ENCODE data around the gene ACAD10.
"Not testable (repeated sequence)": the region's sequence is repeated elsewhere in the genome, so short reads cannot be mapped to it uniquely, and the experiment has no call there.

ACAD10 gene

DNA sequence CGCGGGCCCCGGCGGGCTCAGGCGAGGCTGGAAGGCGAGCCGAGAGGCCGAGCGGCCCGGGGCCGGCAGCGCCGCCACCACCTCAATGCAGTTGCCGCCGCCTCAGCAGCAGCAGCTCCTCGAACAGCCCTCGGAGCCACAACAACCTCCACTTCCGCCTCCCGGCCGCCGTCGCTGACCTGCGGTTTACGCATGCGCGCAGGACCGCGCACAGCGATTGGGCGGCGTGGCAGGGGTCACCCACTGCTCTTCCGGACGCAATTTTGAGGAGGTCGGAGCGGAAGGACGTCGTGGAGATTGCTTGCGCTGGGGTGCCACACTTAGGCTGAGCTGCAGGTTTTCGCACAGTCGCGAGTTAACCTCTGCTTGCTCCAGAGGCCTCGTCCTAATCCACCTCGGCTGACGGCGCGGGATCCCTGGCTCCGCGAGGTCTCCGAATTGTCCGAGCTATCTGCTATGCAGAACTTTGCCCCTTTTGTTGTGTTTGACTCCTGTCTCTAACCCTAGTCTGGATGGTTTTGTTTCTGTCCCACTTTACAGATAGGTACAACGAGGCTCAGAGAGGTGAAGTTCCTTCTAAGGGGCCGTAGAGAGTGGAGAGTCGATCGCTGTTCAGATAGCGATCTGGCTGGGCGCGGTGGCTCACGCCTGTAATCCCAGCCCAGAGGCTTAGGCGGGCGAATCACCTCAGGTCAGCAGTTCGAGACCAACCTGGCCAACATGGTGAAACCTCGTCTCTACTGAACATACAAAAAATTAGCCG is at the start of gene ACAD10, which contains the start of gene BRAP:
ACAD10 (plus strand) TSS at position 243 of the 763 bp plus-strand sequence. CDS start 6,657 bp downstream, outside the sequence.
BRAP (minus strand) TSS at position 146 of the 763 bp plus-strand sequence. CDS start 164 bp downstream, outside the sequence.
- peak; percentile 85 for DNase-seq

DNA sequence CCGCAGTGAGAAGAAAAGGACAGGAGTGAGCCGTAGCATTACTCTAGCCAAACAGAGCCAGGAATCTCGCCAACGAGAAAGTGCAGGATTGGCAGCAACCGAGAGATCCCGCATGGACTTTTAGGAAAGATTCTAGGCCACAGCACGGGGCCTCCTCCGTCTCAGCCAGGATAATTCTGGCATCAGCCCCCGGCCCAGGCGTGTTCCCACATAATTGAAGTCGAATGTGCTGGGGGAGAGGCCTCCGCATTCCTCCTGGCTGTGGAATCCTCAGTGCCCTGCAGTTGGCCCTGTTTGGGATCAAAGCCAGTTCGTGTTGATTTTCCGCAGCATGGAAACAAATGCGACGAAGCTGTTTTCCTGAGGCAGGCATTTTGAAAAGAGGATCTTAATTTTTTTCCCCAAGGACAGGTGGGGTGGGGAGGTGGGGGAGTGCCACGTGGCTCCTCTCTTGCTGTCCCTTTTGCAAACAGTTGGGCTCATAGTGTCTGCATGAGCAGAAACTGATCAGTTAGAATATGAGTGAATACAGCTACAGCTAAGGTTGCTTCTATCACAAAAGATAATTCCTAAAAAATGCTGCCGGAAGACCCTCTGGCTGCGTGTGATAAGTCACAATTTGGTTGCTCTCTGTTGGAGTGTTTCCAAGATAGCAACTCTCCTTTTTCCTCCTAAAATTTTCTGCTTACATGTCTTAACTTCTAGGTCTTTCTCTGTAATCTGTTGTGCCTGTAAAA is 49.5 kb upstream of the ACAD10 start:
- DNase-seq = no peak

GRCh38 chr12:111638556-111638955 is 47.3 kb upstream of the ACAD10 start:
- DNase-seq = no peak

DNA sequence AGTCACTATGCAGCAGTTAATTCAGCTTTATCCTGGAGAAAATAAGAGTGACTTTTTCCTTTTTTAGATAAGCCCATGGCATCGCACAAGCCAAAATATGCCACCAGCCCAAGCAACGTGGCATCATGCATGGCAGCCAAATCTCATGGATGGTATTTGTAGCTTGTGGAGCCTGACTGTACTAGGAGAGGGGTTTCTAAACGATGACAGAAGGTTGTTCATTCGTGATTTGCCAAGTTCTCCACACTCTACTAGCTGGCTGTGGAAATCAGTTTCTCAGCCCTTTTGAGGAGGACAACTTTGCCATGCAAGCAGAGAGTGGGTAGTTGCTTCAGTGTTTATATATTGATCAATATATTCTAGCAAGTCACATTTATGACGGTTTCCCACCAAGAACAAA is 45.3 kb upstream of the ACAD10 start:
- no peak for DNase-seq

- DNase-seq = no peak
Measured at GRCh38 chr12:111642681-111643426, 43.0 kb upstream of the ACAD10 start.

DNA sequence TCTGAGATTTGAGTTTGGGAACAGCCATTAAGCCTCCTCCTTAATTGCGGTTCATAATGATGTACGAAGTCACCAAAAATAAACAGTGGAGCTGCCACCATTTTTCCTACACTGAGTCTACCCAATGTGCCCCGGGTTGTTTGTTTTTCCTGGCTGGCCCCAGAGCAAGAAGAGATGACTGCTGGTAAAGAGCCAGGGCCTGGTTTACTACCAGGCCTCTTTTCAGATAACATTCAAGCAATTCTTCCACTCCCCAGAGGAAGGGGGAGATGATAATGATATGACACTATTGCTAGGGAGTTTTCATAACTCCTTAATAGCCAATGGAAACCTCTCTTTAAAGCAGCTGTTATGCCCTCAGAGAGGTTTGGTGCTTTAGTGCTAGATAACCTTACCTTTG is 42.4 kb upstream of the ACAD10 start:
- DNase-seq = no peak

DNA sequence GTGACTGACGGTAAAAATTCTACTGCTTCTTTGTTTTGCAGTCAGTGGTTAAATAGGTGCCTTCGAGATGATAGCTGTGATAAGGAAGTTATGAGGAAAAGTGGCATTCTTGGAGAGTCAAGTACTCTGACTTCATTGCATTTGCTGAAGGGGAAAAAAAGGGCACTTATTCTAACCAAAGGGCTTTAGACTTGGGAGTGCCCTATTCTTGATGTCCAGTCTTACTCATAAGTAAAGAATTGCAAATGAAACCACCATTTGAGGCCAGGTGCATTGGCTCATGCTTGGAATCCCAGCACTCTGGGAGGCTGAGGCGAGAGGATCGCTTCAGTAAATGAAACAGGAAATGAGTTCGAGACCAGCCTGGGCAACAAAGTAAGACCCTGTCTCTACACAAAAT is 40.4 kb upstream of the ACAD10 start:
- DNase-seq = no peak

DNA sequence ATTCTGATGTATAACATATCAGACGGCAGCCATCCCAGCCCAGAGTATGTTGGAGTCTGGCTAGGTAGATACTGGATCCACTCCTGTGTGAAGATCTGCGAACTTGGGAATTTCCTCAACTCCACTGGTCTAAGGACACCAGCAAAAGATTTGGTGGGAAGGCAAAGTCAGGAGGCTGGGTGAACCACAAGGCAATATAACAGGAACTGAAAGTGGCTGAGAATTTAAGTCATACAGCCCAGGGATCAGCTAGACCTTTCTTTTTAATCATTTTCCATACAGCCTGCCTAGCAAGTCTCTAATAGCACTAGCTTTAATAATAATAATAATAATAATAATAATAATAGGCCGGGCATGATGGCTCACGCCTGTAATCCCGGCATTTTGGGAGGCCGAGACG is 34.9 kb upstream of the ACAD10 start:
- DNase-seq = no peak

- DNase-seq = not testable (repeated sequence)
Measured at GRCh38 chr12:111652530-111652929, 33.3 kb upstream of the ACAD10 start.

GRCh38 chr12:111653596-111653995 is 32.3 kb upstream of the ACAD10 start:
- DNase-seq = no peak

GRCh38 chr12:111655356-111655755 is 30.5 kb upstream of the ACAD10 start:
- no peak for DNase-seq

DNA sequence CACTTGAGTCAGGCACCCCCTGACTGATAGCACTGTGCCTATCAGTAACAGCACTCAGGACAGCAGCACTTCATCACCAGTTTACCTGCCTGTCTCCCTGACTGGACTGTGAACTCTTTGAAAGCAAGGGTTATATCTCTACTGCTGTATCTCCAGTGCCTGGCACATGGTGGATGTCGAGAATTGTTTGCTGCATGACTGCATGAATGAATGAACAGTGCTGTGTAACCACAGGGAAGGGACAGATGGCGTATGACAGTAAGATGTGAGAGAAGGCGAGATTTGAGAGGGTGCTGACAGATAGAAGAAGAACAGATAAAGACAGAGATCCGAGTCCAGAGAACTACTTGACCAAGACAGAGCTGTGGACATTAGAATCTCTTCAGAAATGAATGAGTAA is 29.8 kb upstream of the ACAD10 start:
- no peak for DNase-seq

- no peak for DNase-seq
Measured at GRCh38 chr12:111664499-111664898, 21.4 kb upstream of the ACAD10 start.

DNA sequence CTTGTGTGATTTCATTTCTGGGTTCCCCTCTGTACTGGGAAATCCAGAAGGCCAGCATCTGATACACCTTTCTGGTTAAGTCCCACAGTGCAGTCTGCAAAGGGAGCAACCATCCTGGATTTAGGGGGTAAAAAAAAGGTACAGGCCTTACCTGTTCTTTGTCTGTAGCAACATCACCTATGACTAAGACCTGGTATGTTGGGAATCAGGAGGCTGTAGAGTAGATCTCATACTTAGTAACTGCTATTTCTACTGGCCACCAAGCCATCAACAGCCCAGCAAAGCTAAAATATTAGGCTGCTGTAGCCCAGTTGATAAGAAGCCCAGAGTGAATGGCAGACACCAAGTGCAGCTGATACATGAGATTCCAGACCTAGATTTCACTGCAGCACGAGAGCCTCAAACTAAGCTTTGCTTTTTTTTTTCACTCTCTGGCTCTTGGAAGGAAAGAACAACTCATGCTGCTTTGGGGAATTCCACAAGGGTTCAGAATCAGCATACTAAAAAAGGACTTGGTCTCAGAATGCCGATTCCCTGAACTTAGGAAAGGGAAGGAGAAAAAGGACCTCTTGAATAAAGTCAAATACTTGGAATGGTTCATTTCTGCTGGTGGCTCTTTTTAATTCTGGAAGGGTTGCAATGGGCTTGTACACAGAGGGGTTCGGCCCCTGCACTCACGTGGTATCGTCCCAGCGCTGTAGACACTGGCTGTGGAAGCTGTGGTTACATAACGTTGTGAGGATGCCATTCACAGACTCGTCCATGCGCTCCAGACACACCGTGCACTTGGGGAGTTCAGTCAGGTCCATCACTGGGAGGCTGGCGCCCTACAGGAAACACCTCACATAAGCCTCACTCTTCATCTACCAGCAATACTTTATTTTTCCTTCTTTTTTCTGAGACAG is 20.6 kb upstream of the ACAD10 start:
- DNase-seq = no peak

GRCh38 chr12:111672822-111673381 is 13.0 kb upstream of the ACAD10 start:
- no peak for DNase-seq

DNA sequence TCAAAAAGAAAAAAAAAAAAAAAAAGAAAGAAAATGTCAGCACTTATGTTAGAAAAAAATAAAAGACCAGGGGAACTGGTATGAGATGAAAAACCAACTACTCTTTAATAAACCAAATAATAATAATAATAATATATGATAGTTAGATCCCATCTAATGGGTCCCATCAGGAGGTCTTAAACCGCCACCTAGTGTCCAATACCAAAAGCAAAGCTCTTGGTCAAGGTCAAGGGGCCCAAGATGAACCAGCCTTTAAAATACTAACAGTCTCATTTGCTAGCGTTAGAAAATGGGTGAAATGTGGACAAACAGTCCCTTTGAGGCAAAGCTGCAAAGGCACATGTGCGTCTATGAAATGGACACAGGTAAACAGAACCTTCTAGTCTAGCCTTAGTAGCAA is 12.3 kb upstream of the ACAD10 start:
- DNase-seq = no peak

- DNase-seq = no peak
Measured at GRCh38 chr12:111677186-111677585, 8.7 kb upstream of the ACAD10 start.

- DNase-seq = not testable (repeated sequence)
Measured at GRCh38 chr12:111684485-111685198, 1.2 kb upstream of the ACAD10 start.

GRCh38 chr12:111685322-111685810 is 487 bp upstream of the ACAD10 start:
- no peak for DNase-seq

- no peak for DNase-seq
Measured at GRCh38 chr12:111686574-111687105, 787 bp downstream of the ACAD10 start.

DNA sequence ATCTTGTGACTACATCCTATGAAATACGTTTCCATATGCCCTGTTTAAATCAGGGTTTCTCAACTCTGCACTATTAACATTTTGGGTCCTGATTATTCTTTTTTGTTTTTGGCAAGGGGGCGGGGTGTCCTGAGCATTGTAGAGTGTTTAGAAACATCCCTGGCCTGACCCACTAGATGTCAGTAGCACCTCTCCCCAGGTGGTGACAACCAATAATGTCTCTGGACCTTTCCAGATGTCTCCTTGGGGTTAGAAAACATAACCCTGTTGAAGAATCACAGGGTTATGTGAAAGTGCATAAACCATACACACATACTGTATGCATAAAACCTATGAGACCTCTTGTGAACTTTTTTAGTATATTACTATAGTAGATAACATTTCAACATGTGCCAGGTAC is 1.4 kb downstream of the ACAD10 start:
- DNase-seq = no peak

All from NCI-H510A (cell line).